ENCODE data around the gene KRTAP10-2. TPM values are rescaled to one million over a fixed set of nuclear protein-coding genes. Genes with fewer than 3 reads are reported as not detected.

The KRTAP10-2 gene
- total and polyA plus RNA-seq, 9 of the 15 experiments (the other 6 are each of a cell fraction or from before 2014, with no cell fraction given): not detected

- TF ChIP-seq ZBTB2 (IDR thresholded peaks at IDR 0.05) (no peak), ZNF124 (CRISPR knock-in tag; IDR thresholded peaks at IDR 0.05) (no peak), PHF8 (IDR thresholded peaks at IDR 0.05; ENCODE audit: borderline replicate concordance, low read length) (no peak; the same call in 1 of the 2 replicates), E2F6 (IDR thresholded peaks at IDR 0.05; ENCODE audit: borderline replicate concordance in 1 of 2, extremely low read depth in 1 of 2, insufficient read depth in 1 of 2, insufficient read length in 1 of 2, low read depth in 1 of 2, low read length in 1 of 2, poor library complexity in 1 of 2, severe bottlenecking in 1 of 2) (no peak), HMG20A (CRISPR knock-in tag; conservative IDR thresholded peaks at IDR 0.05) (no peak), ELF4 (CRISPR knock-in tag; IDR thresholded peaks at IDR 0.05) (no peak), RREB1 (CRISPR knock-in tag; IDR thresholded peaks at IDR 0.05) (no peak), NCOA1 (IDR thresholded peaks at IDR 0.05; ENCODE audit: low read depth) (peak; percentile 91), POU5F1 (IDR thresholded peaks at IDR 0.05; ENCODE audit: borderline replicate concordance, low read depth, low read length, partially characterized antibody) (no peak), SMAD3 (CRISPR knock-in tag; conservative IDR thresholded peaks at IDR 0.05) (no peak), MBD2 (IDR thresholded peaks at IDR 0.05; ENCODE audit: borderline replicate concordance, low read depth) (0 out of 2 replicates have a peak, but pooled peaks have one; percentile 29), ARNT (IDR thresholded peaks at IDR 0.05) (peak in 1 of 2 experiments; percentile 74; a peak in 2 of 4 replicates), MXD1 (CRISPR knock-in tag; IDR thresholded peaks at IDR 0.05; ENCODE audit: borderline replicate concordance, poor library complexity, severe bottlenecking) (no peak), DEAF1 (CRISPR knock-in tag; IDR thresholded peaks at IDR 0.05) (no peak), TCFL5 (CRISPR knock-in tag; conservative IDR thresholded peaks at IDR 0.05) (no peak), ZNF174 (CRISPR knock-in tag; IDR thresholded peaks at IDR 0.05) (no peak)
These were observed 42.5 kb upstream of the KRTAP10-2 start (continued) for GRCh38 chr21:44593598-44594405.

Data from K562 (cell line).